Measurements from ENCODE around the gene NUP210. TPM values are rescaled to one million over a fixed set of nuclear protein-coding genes. Genes with fewer than 3 reads are reported as not detected.

The NUP210 gene
- total and polyA plus RNA-seq, 4 donors = 9.9 to 38.6 (median 22.9) TPM

- no peaks in the 10 kb centered on the region for H3K36me3 ChIP-seq (ENCODE audit: control insufficient read depth in 4 of 4, insufficient read depth in 3 of 4, low read depth in 1 of 4, low read length in 3 of 4)
- DNase-seq (ENCODE audit: low spot score) = peak; percentile 84
- WGBS = 37% methylated on average over 14 of the region's 14 CpGs
- TF ChIP-seq ZBTB33 (IDR thresholded peaks at IDR 0.05) = no peak
- no peak for TF ChIP-seq EGR1 (IDR thresholded peaks at IDR 0.05; ENCODE audit: low read depth in 2 of 2)
- TF ChIP-seq, protein P1, sequence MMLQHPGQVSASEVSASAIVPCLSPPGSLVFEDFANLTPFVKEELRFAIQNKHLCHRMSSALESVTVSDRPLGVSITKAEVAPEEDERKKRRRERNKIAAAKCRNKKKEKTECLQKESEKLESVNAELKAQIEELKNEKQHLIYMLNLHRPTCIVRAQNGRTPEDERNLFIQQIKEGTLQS (IDR thresholded peaks at IDR 0.05) = no peak
- no peak for TF ChIP-seq NR2F2 (IDR thresholded peaks at IDR 0.05)
- TF ChIP-seq CTCF (IDR thresholded peaks at IDR 0.05; ENCODE audit: low read depth, low read length, missing input control) = peak; percentile 42
- TF ChIP-seq FOXA1 (IDR thresholded peaks at IDR 0.05) = no peak
- TF ChIP-seq GABPA (IDR thresholded peaks at IDR 0.05 in 1 of 2, conservative IDR thresholded peaks at IDR 0.05 in 1 of 2) = no peak
- no peak for TF ChIP-seq HNF4G (IDR thresholded peaks at IDR 0.05)
- no peak for TF ChIP-seq YY1 (IDR thresholded peaks at IDR 0.05)
- TF ChIP-seq RXRA (IDR thresholded peaks at IDR 0.05) = no peak
- TF ChIP-seq HNF4A (conservative IDR thresholded peaks at IDR 0.05) = no peak
- no peak for TF ChIP-seq REST (IDR thresholded peaks at IDR 0.05)
- no peak for TF ChIP-seq TAF1 (conservative IDR thresholded peaks at IDR 0.05)
- no peak for TF ChIP-seq SP1 (IDR thresholded peaks at IDR 0.05)
- TF ChIP-seq FOXA2 (IDR thresholded peaks at IDR 0.05) = no peak
- peak; percentile 48 to 79 for TF ChIP-seq RAD21 (IDR thresholded peaks at IDR 0.05)
- TF ChIP-seq MAX (IDR thresholded peaks at IDR 0.05) = no peak
- no peaks in the 10 kb centered on the region for H3K4me1 ChIP-seq (ENCODE audit: control insufficient read depth in 4 of 4, insufficient read depth in 4 of 4, low read length in 3 of 4)
- H3K27ac ChIP-seq (ENCODE audit: low read depth in 1 of 2, low read length in 2 of 2) = no peak overlapping the region
- H3K9ac ChIP-seq (ENCODE audit: low read depth in 1 of 2, low read length in 2 of 2) = no peak overlapping the region
- H3K9me3 ChIP-seq (ENCODE audit: control insufficient read depth in 4 of 4, low read length in 3 of 4) = no peaks in the 10 kb centered on the region
- no peak overlapping the region for H3K4me3 ChIP-seq (ENCODE audit: low read depth in 1 of 3, low read length in 3 of 3)
- no peaks in the 10 kb centered on the region for H3K27me3 ChIP-seq (ENCODE audit: control insufficient read depth in 4 of 4, insufficient read depth in 4 of 4, low read length in 3 of 4)
These were observed 41.3 kb upstream of the NUP210 start for GRCh38 chr3:13461169-13462124.

Measured in liver (tissue), 9 donors.